ES-I3 (cell line): ENCODE results near the gene MIF4GD.

Experiments used
- H3K36me3 ChIP-seq: 2 replicates; pipeline ENCODE4 v1.6.1; 2013; ENCODE audit warnings: mild to moderate bottlenecking, low read length, control low read depth, moderate library complexity; ENCODE audit not compliant: insufficient read depth
- H3K4me1 ChIP-seq: 2 replicates; pipeline ENCODE4 v1.6.1; 2013; ENCODE audit warnings: mild to moderate bottlenecking, control low read depth, low read length; ENCODE audit not compliant: insufficient read depth
- H3K9ac ChIP-seq: 2 replicates; pipeline ENCODE4 v1.6.1; 2013; ENCODE audit warnings: low read depth, mild to moderate bottlenecking, low read length, moderate library complexity
- H3K9me3 ChIP-seq: 2 replicates; pipeline ENCODE4 v1.6.1; 2013; ENCODE audit warnings: mild to moderate bottlenecking, low read length, moderate library complexity; ENCODE audit not compliant: control insufficient read depth, insufficient read depth

Gene MIF4GD

GRCh38 chr17:75270966-75271232 lies at the start of gene MIF4GD:
MIF4GD (minus strand) TSS chr17:75271231; CDS start chr17:75270195, 1,036 bp downstream.
- H3K4me1 ChIP-seq = peaks cover 4% of the 10 kb centered on the region; the same call in 1 of the 2 replicates
- no peaks in the 10 kb centered on the region for H3K9me3 ChIP-seq
- peak within 1 kb of the TSS; percentile 95 for H3K9ac ChIP-seq
- peaks cover 12% of the 10 kb centered on the region; the same call in 1 of the 2 replicates for H3K36me3 ChIP-seq

DNA sequence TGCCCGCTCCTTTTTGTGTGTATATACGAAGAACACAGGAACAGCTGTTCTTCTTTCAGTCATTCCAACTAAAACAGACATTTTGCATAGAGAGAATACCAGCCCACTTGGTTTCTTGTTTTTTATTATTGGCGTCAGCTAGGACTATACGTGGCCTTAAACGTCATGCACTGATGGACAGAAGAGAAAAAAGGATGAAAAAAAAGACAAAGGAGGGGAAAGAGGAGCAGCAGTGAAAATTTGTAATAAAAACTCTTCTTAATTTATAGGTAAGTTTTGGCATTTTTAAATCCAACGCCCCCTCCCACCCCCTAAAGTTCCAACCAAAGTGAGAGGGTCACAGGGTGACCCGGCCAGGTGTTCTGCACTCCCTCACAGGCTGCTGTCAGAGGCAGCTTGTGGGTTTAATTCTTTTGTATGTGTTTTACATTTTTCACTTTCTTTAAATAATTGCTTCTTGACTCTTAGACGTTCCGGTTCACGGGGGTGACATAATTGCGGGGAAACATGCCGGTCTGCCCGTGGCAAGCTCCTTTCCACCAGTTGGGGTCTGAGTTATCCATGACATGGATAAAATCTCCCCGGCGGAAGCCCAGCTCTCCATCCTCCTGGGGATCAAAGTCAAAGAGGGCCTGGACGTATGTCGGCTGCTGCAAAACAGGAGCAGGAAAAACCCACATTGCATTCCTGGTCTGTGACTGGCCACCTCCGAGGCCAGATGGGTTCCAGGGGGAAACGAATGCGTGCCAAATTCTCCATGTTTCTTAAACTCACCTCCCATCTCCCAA lies 49.1 kb upstream of the MIF4GD start:
- no peaks in the 10 kb centered on the region for H3K9me3 ChIP-seq
- H3K9ac ChIP-seq = no peak overlapping the region
- peaks cover 14% of the 10 kb centered on the region; the same call in 1 of the 2 replicates for H3K4me1 ChIP-seq
- H3K36me3 ChIP-seq = peaks cover 18% of the 10 kb centered on the region

DNA sequence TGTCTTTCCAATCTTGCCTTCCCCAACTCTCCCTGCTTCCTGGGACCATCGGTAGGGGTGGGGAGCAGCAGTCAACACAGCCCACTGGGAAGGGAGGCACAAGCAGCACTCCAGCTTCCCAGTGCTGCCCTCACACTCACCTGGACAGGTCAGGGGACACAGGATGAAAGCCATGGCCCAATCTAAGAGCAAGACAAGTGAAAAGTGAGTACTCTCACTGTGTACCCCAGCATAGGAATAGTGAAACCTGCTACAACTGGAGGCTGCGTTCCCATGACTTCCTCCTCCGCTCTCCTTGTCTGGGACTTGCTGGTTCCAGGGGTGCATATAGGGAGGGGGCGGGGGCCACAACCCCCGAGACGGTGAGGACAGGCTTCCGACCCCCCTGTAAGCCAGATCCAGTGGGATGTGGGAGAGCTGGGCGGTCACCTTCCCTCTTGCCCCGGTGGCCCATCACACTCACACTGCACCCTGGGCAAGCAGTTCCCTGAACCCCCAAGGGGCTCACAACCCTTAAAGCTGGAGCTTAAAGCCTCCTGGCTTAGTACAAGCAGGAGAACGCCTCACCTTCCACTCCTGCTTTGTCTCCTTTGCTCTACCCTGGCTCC lies 47.7 kb upstream of the MIF4GD start:
- Histone ChIP-seq H3K9ac (no peak overlapping the region), H3K9me3 (no peaks in the 10 kb centered on the region), H3K36me3 (peaks cover 18% of the 10 kb centered on the region), H3K4me1 (peaks cover 14% of the 10 kb centered on the region; the same call in 1 of the 2 replicates)

GRCh38 chr17:75318211-75318610 lies 47.2 kb upstream of the MIF4GD start:
- Histone ChIP-seq H3K9ac (no peak overlapping the region), H3K9me3 (no peaks in the 10 kb centered on the region), H3K36me3 (peaks cover 18% of the 10 kb centered on the region), H3K4me1 (peaks cover 14% of the 10 kb centered on the region; the same call in 1 of the 2 replicates)

GRCh38 chr17:75317671-75318070 lies 46.6 kb upstream of the MIF4GD start:
- Histone ChIP-seq H3K9ac (no peak overlapping the region), H3K9me3 (no peaks in the 10 kb centered on the region), H3K4me1 (peaks cover 14% of the 10 kb centered on the region; the same call in 1 of the 2 replicates), H3K36me3 (peaks cover 18% of the 10 kb centered on the region)

GRCh38 chr17:75316253-75316652 lies 45.2 kb upstream of the MIF4GD start:
- Histone ChIP-seq H3K9me3 (no peaks in the 10 kb centered on the region), H3K4me1 (peaks cover 14% of the 10 kb centered on the region; the same call in 1 of the 2 replicates), H3K9ac (no peak overlapping the region), H3K36me3 (peaks cover 10% of the 10 kb centered on the region; the same call in 1 of the 2 replicates)

DNA sequence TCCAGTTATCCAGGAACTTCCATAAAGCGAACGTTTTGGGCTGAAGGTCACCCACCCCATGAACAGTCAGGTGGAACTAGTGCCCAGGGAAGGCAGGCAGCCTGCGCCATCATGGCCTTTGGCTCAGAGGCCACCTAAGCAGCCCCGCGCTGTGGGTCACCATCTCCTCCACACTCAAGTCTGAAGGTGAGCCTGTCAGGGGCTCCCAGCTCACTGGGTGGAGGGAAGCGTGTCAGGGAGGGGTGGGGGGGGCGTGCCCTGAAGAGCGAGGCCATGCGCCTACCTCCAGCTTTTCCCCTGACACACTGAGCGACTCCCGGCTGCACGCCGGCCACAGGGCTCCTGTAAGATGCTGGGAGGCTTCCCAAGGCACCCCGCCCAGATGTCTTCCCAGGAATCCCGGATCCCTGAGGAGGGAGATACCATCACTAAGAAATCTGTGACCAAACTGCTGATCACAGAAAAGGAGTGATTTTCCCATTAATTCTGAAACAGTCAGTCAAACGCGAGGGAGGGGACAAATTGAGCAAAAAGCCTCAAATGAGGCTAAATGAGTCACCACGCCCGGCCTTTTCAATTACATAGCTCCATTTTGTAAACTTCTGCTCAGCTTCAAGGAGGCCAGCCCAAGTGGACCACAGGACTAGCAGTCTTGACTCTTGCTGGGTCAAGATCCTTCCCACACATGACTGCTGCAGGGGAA lies 44.7 kb upstream of the MIF4GD start:
- H3K36me3 ChIP-seq = peaks cover 5% of the 10 kb centered on the region; the same call in 1 of the 2 replicates
- no peaks in the 10 kb centered on the region for H3K9me3 ChIP-seq
- peaks cover 14% of the 10 kb centered on the region; the same call in 1 of the 2 replicates for H3K4me1 ChIP-seq
- H3K9ac ChIP-seq = no peak overlapping the region

GRCh38 chr17:75313941-75314551 lies 43.0 kb upstream of the MIF4GD start:
- peaks cover 14% of the 10 kb centered on the region; the same call in 1 of the 2 replicates for H3K4me1 ChIP-seq
- no peak overlapping the region for H3K9ac ChIP-seq
- no peaks in the 10 kb centered on the region for H3K9me3 ChIP-seq
- H3K36me3 ChIP-seq = no peaks in the 10 kb centered on the region

DNA sequence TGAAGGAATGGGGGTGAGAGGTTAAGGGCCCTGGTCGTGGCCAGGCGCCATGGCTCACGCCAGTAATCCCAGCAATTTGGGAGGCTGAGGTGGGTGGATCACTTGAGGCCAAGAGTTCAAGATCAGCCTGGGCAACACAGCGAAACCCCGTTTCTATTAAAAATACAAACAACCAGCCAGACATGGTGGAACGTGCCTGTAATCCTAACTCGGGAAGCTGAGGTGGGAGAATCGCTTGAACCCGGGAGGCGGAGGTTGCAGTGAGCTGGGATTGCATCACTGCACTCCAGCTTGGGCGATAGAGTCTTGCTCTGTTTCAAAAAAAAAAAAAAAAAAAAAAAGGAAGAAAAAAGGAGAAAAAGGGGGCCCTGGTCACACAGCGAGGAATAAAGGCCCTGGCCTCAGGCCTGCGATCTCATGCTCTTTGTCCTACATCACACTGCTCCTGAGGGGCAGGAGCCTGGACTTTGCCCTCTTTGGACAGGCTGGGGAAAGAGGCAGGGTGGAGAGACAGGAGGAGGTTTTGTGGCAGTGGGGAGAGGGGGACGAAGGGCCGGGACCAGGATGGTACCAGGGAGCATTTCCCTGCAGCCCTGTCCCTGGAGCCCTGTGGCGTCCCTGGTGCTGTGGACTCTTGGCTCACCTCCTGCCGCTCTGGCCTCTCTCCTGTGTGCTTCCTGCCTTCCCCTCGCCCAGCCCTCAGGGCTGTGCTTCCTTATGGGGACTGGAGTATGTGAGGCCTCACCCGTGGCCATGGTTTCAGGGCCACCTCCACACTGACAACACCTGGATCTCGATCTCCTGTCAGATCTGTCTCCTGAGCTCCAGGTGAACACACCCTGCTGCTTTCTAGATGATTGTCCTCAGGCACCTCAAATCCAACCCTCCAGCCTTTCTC lies 38.0 kb upstream of the MIF4GD start:
- Histone ChIP-seq H3K36me3 (no peaks in the 10 kb centered on the region), H3K4me1 (no peaks in the 10 kb centered on the region; the same call in 1 of the 2 replicates), H3K9me3 (no peaks in the 10 kb centered on the region), H3K9ac (no peak overlapping the region)

DNA sequence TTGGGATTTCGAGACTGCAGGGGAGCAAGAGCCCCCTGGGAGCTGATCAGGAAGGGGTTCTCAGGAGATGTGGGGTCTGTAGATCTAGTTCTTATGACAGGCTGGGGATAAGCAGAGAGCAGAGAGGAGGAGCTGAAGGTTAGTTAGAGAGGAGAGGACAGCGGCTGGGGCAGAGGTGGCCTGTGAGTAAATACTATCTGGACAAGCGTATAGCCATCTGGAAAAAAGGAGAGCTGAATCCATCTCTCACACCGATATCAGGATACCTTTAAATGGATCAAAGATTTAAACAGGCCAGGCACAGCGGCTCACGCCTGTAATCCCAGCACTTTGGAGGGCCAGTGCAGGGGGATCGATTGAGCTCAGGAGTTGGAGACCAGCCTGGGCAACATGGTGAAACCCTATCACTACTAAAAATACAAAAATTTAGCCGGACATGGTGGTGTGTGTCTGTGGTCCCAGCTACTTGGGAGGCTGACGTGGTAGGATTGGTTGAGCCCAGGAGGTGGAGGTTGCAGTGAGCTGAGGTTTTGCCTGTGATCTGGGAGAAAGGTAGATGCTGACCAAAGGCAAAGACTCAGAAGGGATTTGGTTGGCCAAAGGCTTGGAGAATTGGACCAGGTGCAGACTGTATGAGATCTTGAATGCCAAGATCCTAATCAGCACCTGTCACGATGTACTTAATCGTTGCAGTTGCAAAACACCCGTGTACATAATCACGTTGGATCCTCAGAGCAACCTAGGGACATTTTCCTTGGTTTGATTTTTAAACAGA lies 37.1 kb upstream of the MIF4GD start:
- no peaks in the 10 kb centered on the region for H3K9me3 ChIP-seq
- H3K9ac ChIP-seq = no peak overlapping the region
- no peaks in the 10 kb centered on the region; the same call in 1 of the 2 replicates for H3K4me1 ChIP-seq
- H3K36me3 ChIP-seq = no peaks in the 10 kb centered on the region

DNA sequence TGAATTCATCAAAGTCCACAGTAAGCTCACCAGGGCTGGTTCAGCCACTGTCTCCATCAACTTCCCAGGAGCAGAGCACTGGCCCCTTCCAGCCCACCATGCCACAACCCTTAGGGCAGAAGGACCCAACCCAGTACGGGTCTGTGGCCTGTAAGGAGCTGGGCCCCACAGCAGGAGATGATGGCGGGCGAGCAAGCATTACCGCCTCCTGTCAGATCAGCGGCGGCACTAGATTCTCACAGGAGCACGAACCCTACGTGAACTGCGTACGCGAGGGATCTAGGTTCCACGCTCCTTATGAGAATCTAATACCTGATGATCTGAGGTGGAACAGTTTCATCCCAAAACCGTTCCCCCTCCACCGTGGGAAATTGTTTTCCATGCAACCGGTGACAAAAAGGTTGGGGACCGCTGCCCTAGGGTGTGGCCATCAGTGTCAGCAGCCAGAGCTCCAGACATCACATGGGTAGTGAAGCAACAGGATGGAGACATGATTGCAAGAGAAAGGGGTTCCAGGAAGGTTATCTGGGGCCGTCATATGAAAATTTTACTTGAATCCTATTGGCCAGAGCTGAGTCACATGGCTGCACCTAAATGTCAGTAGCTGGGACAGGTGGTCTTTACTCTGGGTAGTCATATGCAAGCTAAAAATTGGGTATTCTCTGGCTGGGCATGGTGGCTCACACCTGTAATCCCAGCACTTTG lies 30.6 kb upstream of the MIF4GD start:
- no peaks in the 10 kb centered on the region for H3K4me1 ChIP-seq
- no peaks in the 10 kb centered on the region for H3K36me3 ChIP-seq
- no peak overlapping the region for H3K9ac ChIP-seq
- H3K9me3 ChIP-seq = no peaks in the 10 kb centered on the region

DNA sequence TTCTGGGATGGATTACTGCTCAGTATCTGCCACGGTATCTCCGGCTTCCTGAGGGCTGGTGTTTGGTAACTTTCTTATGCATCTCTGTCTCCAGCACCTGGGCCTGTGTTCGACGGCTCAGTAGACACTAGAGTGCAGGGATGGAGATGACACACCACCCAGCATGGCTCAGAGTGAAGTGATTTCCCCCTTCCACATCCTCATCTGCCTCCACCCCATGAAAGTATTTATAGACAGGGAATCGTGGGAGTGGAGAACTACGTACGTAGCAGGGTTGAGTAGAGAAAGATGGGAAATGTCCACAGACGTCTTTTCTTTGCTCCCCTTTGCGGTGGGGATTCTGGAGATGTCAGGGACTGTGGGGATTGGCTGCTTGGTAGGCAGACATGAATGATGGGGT lies 30.0 kb upstream of the MIF4GD start:
- Histone ChIP-seq H3K4me1 (no peaks in the 10 kb centered on the region), H3K36me3 (no peaks in the 10 kb centered on the region), H3K9ac (no peak overlapping the region), H3K9me3 (no peaks in the 10 kb centered on the region)
